GM20000 (cell line): ENCODE results near the gene GLI1.

Experiments
- DNase-seq: peaks from one replicate; pipeline ENCODE4 v3.0.0; 2012; ENCODE audit warnings: low spot score
- TF ChIP-seq, protein P1 (sequence below): IDR thresholded peaks from 2 replicates; pipeline ENCODE4 v1.5.1; 2012; ENCODE audit warnings: mild to moderate bottlenecking, control low read depth; ENCODE audit errors: extremely low read depth, missing control alignments

GLI1 gene

GRCh38 chr12:57454213-57454565 is 5.4 kb upstream of the GLI1 start:
- DNase-seq = no peak
- TF ChIP-seq, protein P1, sequence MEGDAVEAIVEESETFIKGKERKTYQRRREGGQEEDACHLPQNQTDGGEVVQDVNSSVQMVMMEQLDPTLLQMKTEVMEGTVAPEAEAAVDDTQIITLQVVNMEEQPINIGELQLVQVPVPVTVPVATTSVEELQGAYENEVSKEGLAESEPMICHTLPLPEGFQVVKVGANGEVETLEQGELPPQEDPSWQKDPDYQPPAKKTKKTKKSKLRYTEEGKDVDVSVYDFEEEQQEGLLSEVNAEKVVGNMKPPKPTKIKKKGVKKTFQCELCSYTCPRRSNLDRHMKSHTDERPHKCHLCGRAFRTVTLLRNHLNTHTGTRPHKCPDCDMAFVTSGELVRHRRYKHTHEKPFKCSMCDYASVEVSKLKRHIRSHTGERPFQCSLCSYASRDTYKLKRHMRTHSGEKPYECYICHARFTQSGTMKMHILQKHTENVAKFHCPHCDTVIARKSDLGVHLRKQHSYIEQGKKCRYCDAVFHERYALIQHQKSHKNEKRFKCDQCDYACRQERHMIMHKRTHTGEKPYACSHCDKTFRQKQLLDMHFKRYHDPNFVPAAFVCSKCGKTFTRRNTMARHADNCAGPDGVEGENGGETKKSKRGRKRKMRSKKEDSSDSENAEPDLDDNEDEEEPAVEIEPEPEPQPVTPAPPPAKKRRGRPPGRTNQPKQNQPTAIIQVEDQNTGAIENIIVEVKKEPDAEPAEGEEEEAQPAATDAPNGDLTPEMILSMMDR = no peak

- DNase-seq = no peak
- TF ChIP-seq, protein P1 = no peak
Observed at GRCh38 chr12:57454566-57455373, 4.8 kb upstream of the GLI1 start, which contains the start of gene INHBE. INHBE (plus strand) TSS chr12:57455307; CDS start chr12:57455537, 230 bp downstream.

DNA sequence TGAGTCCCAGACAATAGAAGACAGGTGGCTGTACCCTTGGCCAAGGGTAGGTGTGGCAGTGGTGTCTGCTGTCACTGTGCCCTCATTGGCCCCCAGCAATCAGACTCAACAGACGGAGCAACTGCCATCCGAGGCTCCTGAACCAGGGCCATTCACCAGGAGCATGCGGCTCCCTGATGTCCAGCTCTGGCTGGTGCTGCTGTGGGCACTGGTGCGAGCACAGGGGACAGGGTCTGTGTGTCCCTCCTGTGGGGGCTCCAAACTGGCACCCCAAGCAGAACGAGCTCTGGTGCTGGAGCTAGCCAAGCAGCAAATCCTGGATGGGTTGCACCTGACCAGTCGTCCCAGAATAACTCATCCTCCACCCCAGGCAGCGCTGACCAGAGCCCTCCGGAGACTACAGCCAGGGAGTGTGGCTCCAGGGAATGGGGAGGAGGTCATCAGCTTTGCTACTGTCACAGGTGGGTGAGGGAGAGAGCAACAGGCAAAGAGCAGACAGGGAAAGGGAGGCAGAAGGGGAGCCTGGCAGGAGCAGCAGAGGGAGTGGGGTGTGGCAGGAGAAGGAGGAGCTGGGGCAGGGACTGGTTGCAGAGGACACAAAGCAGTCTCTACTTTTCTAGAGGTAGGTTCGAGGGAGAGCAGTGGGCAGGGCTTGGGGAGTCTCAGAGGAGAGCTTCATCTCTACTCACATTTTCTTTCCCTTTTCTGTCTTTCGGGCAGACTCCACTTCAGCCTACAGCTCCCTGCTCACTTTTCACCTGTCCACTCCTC is 4.0 kb upstream of the GLI1 start:
- TF ChIP-seq, protein P1 = no peak
- no peak for DNase-seq

DNA sequence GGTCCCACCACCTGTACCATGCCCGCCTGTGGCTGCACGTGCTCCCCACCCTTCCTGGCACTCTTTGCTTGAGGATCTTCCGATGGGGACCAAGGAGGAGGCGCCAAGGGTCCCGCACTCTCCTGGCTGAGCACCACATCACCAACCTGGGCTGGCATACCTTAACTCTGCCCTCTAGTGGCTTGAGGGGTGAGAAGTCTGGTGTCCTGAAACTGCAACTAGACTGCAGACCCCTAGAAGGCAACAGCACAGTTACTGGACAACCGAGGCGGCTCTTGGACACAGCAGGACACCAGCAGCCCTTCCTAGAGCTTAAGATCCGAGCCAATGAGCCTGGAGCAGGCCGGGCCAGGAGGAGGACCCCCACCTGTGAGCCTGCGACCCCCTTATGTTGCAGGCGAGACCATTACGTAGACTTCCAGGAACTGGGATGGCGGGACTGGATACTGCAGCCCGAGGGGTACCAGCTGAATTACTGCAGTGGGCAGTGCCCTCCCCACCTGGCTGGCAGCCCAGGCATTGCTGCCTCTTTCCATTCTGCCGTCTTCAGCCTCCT is 3.4 kb upstream of the GLI1 start:
- TF ChIP-seq, protein P1 = peak; percentile 70
- no peak for DNase-seq

- TF ChIP-seq, protein P1 = no peak
- DNase-seq = no peak
Observed at GRCh38 chr12:57456737-57457490, 2.7 kb upstream of the GLI1 start.

DNA sequence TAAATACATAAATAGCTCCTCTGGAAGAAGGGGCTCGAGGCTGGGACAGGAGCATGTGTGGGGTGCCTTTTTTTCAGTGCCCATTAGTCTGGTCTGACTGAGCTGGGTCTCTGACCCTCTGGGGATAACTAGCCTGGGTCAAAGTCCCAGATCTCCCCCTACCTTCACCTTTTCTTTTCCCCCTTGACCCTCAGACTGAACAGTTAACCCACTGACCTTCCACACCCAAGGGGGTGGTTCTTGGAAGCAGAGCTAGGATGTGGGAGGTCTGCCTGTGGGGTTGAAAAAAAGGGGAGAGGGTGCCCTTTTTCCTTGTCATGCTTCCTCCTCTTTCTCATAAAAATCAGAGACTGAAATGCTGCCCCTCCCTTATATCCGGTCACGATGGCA is 925 bp upstream of the GLI1 start:
- no peak for DNase-seq
- TF ChIP-seq, protein P1 = no peak
